IMR-90 (cell line): ENCODE results near the gene SLC50A1. TPM values are rescaled to one million over a fixed set of nuclear protein-coding genes. Genes with fewer than 3 reads are reported as not detected.

Source experiments
- ATAC-seq: fragments of 200-7000 bp; cut with Tn5 transposase; 2 replicates; pipeline ENCODE4 v1.9.1; 2020; ENCODE audit warnings: low read depth, mild to moderate bottlenecking, moderate library complexity
- BruUV-seq: library from RNA; stranded (reverse); fragments of 400-500 nt; replicated peaks from 2 replicates; lab custom pipeline; 2021; lab: Mats Ljungman, UMichigan
- CTCF ChIA-PET: fragments of 300-600 bp; formaldehyde crosslinking; extraction: SDS; loops from one replicate; lab custom pipeline; 2021; ENCODE audit warnings: antibody characterized with exemption; lab: Yijun Ruan, JAX
- POLR2A ChIA-PET: fragments of 300-600 bp; sonication (Branson Sonifier 250); formaldehyde crosslinking; loops from one replicate; lab custom pipeline; 2022; ENCODE audit warnings: antibody characterized with exemption; ENCODE audit not compliant: unreplicated experiment; lab: Charles Lee
- DNase-seq: peaks from one replicate; pipeline ENCODE4 v3.0.0; 2013
- H2AFZ ChIP-seq: replicated peaks from 2 replicates; pipeline ENCODE3; 2013; ENCODE audit warnings: low read length, mild to moderate bottlenecking; ENCODE audit not compliant: poor library complexity
- H2AK5ac ChIP-seq: 2 replicates; pipeline ENCODE4 v1.6.1; 2013; ENCODE audit warnings: low read depth, low read length, inconsistent platforms
- H2AK9ac ChIP-seq: replicated peaks from 2 replicates; pipeline ENCODE3; 2013; ENCODE audit warnings: mild to moderate bottlenecking, low read depth, low read length, moderate library complexity; ENCODE audit not compliant: poor library complexity
- H2BK120ac ChIP-seq: 2 replicates; pipeline ENCODE4 v1.6.1; 2013; ENCODE audit warnings: low read depth, low read length, inconsistent platforms
- H2BK15ac ChIP-seq: 3 replicates; pipeline ENCODE4 v1.6.1; 2013; ENCODE audit warnings: low read depth, low read length, inconsistent platforms
- H2BK20ac ChIP-seq: 2 replicates; pipeline ENCODE4 v1.6.1; 2013; ENCODE audit warnings: low read depth, mild to moderate bottlenecking, inconsistent platforms, low read length, moderate library complexity
- H2BK5ac ChIP-seq: 2 replicates; pipeline ENCODE4 v1.6.1; 2013; ENCODE audit warnings: mild to moderate bottlenecking, low read depth, low read length, inconsistent platforms; ENCODE audit not compliant: poor library complexity, severe bottlenecking
- H3K14ac ChIP-seq: replicated peaks from 2 replicates; pipeline ENCODE4 v1.6.1; 2013; ENCODE audit warnings: low read depth, low read length, inconsistent platforms
- H3K18ac ChIP-seq: 2 replicates; pipeline ENCODE4 v1.6.1; 2013; ENCODE audit warnings: low read depth, low read length, control low read depth
- H3K23ac ChIP-seq: 2 replicates; pipeline ENCODE4 v1.6.1; 2013; ENCODE audit warnings: low read depth, low read length, inconsistent platforms
- H3K27ac ChIP-seq: 2 replicates; pipeline ENCODE4 v1.5.1; 2013; ENCODE audit warnings: mild to moderate bottlenecking, control low read depth, low read length; ENCODE audit not compliant: insufficient read depth
- H3K27me3 ChIP-seq: 2 replicates; pipeline ENCODE4 v1.6.1; 2013; ENCODE audit warnings: low read length; ENCODE audit not compliant: control insufficient read depth, insufficient read depth
- H3K36me3 ChIP-seq: 2 replicates; pipeline ENCODE4 v1.6.1; 2013; ENCODE audit warnings: low read length, mixed read lengths; ENCODE audit not compliant: control insufficient read depth, insufficient read depth
- H3K4ac ChIP-seq: 2 replicates; pipeline ENCODE4 v1.6.1; 2013; ENCODE audit warnings: low read depth, low read length, inconsistent platforms
- H3K4me1 ChIP-seq: 2 replicates; pipeline ENCODE4 v1.6.1; 2013; ENCODE audit warnings: low read length, mixed read lengths; ENCODE audit not compliant: control insufficient read depth, insufficient read depth
- H3K4me2 ChIP-seq: 2 replicates; pipeline ENCODE4 v1.6.1; 2013; ENCODE audit warnings: low read depth, mild to moderate bottlenecking, control low read depth, low read length, moderate library complexity
- H3K4me3 ChIP-seq: 2 replicates; pipeline ENCODE4 v1.5.1; 2013; ENCODE audit warnings: low read depth, mild to moderate bottlenecking, control low read depth, low read length, moderate library complexity; ENCODE audit not compliant: insufficient read depth
- H3K56ac ChIP-seq: 2 replicates; pipeline ENCODE4 v1.6.1; 2013; ENCODE audit warnings: low read length, inconsistent platforms; ENCODE audit not compliant: insufficient read depth; ENCODE audit errors: extremely low read depth
- H3K79me1 ChIP-seq, 2 experiments: 2 replicates each; pipeline ENCODE4 v1.6.1; 2013; ENCODE audit warnings: low read length in 2 of 2, inconsistent platforms in 1 of 2, low read depth in 1 of 2
- H3K9ac ChIP-seq: 2 replicates; pipeline ENCODE4 v1.6.1; 2013; ENCODE audit warnings: low read depth, low read length, control low read depth
- H3K9me1 ChIP-seq: 2 replicates; pipeline ENCODE4 v1.6.1; 2013; ENCODE audit warnings: low read length, inconsistent platforms; ENCODE audit not compliant: insufficient read depth
- H3K9me3 ChIP-seq: 2 replicates; pipeline ENCODE4 v1.6.1; 2013; ENCODE audit warnings: low read length; ENCODE audit not compliant: control insufficient read depth, insufficient read depth
- H4K20me1 ChIP-seq: 2 replicates; pipeline ENCODE4 v1.6.1; 2013; ENCODE audit warnings: low read length, inconsistent platforms; ENCODE audit not compliant: insufficient read depth
- H4K5ac ChIP-seq: 2 replicates; pipeline ENCODE4 v1.6.1; 2013; ENCODE audit warnings: mild to moderate bottlenecking, low read depth, low read length, control low read depth
- H4K8ac ChIP-seq, 2 experiments: 2 replicates each; pipeline ENCODE4 v1.6.1; 2013; ENCODE audit warnings: low read depth in 2 of 2, low read length in 2 of 2, control low read depth in 1 of 2, inconsistent platforms in 1 of 2
- H4K91ac ChIP-seq: 2 replicates; pipeline ENCODE4 v1.6.1; 2013; ENCODE audit warnings: low read depth, low read length, inconsistent platforms; ENCODE audit not compliant: insufficient read depth
- CHD1 ChIP-seq: IDR thresholded peaks from 2 replicates; pipeline ENCODE4 v1.6.1; 2012; ENCODE audit warnings: low read depth, low read length, improper control_type of control experiment
- ELK1 ChIP-seq: fragments of 150-350 bp; IDR thresholded peaks from 2 replicates; pipeline ENCODE4 v1.6.1; 2016; ENCODE audit warnings: low read depth, mild to moderate bottlenecking, low read length, moderate library complexity, borderline replicate concordance
- MXI1 ChIP-seq: IDR thresholded peaks from 2 replicates; pipeline ENCODE4 v1.6.1; 2012; ENCODE audit warnings: low read depth, mild to moderate bottlenecking, low read length, moderate library complexity, borderline replicate concordance
- POLR2A ChIP-seq: IDR thresholded peaks from 2 replicates; pipeline ENCODE4 v1.6.1; 2012; ENCODE audit warnings: mild to moderate bottlenecking, low read depth, low read length
- RFX5 ChIP-seq: IDR thresholded peaks from 2 replicates; pipeline ENCODE4 v1.8.0; 2012; ENCODE audit warnings: low read depth, mild to moderate bottlenecking, low read length, moderate library complexity
- WGBS, 2 experiments: methylation state at CpG; one replicate each; pipeline versions ENCODE4 v1.1.5 to v1.1.7; 2013; ENCODE audit warnings: missing lambda C conversion rate in 2 of 2; ENCODE audit not compliant: insufficient read length in 1 of 2; ENCODE audit errors: extremely low coverage in 2 of 2; 5-methylcytosine and 5-hydroxymethylcytosine counted together
- dilution Hi-C: fragments of 300-500 bp; cut with HindIII; formaldehyde crosslinking; loops from one replicate; pipeline ENCODE4 v1.14.3; 2018; ENCODE audit warnings: low sequenced_read_pairs; ENCODE audit not compliant: unreplicated experiment
- in situ Hi-C: fragments of 300-500 bp; cut with MboI; formaldehyde crosslinking; loops from 3 replicates; pipeline ENCODE4 v1.14.3; 2019; ENCODE audit warnings: low sequenced_read_pairs, inconsistent platforms, mixed read lengths
- intact Hi-C: fragments of 100-400 bp; cut with micrococcal nuclease; formaldehyde crosslinking; loops from 2 replicates; pipeline ENCODE4 v1.10.0; 2022
- polyA plus RNA-seq, 3 experiments: library from polyadenylated mRNA; depleted of rRNA; stranded (reverse); fragments of >200 nt; gene quantifications; 2 replicates each; pipeline ENCODE4 v1.2.3, GENCODE V29; 2012; ENCODE audit warnings: low replicate concordance in 1 of 3
- total RNA-seq: library from RNA; depleted of rRNA; stranded (reverse); fragments of >200 nt; gene quantifications from 2 replicates; pipeline ENCODE4 v1.2.3, GENCODE V29; 2012

The SLC50A1 gene
- total and polyA plus RNA-seq, 2 of the 4 experiments (the other 2 are of a cell fraction), result 20.6 to 20.8 TPM

GRCh38 chr1:155113450-155113980 is 22.1 kb upstream of the SLC50A1 start:
- Histone ChIP-seq H3K56ac (no peak overlapping the region), H3K9me1 (no peaks in the 10 kb centered on the region; the same call in 1 of the 2 replicates), H2AK9ac (no peak overlapping the region), H3K27ac (no peak overlapping the region), H2BK5ac (no peak overlapping the region), H3K23ac (no peak overlapping the region), H3K4ac (no peak overlapping the region), H2BK120ac (no peak overlapping the region), H3K4me3 (no peak overlapping the region), H3K4me1 (no peaks in the 10 kb centered on the region), H3K18ac (no peak overlapping the region), H4K20me1 (no peaks in the 10 kb centered on the region), H3K14ac (no peak overlapping the region), H2BK15ac (no peak overlapping the region), H3K79me1 (no peaks in the 10 kb centered on the region), H2AFZ (no peak overlapping the region), H3K4me2 (no peak overlapping the region), H2AK5ac (no peak overlapping the region), H3K27me3 (peaks cover 49% of the 10 kb centered on the region), H4K5ac (no peak overlapping the region), H3K9me3 (no peaks in the 10 kb centered on the region), H2BK20ac (no peak overlapping the region), H4K91ac (no peak overlapping the region), H3K36me3 (no peaks in the 10 kb centered on the region), H3K9ac (no peak overlapping the region), H4K8ac (no peak overlapping the region)
- in situ Hi-C loops, result no loop called here
- no TSS peak for BruUV-seq
- WGBS, 2 experiments, result 69% methylated on average over 2 of the region's 5 CpGs; no CpG with 5 or more reads in 1 of the 2 experiments
- CTCF ChIA-PET, result no interaction called here
- ATAC-seq (no peak), DNase-seq (no peak)
- POLR2A ChIA-PET, result no interaction called here
- TF ChIP-seq POLR2A (no peak), CHD1 (no peak), MXI1 (no peak), RFX5 (no peak), ELK1 (no peak)
- dilution Hi-C loops, result no loop called here
- intact Hi-C loops, result no loop called here
